H7 (cell line): ENCODE data around the gene CABP5. TPM values are rescaled to one million over a fixed set of nuclear protein-coding genes. Genes with fewer than 3 reads are reported as not detected.

Source experiments
- DNase-seq: peaks from one replicate; pipeline ENCODE4 v3.0.0; 2012
- H3K27me3 ChIP-seq: 2 replicates; pipeline ENCODE4 v1.6.0; 2011; ENCODE audit warnings: mild to moderate bottlenecking, low read length; ENCODE audit not compliant: control insufficient read depth, insufficient read depth
- H3K36me3 ChIP-seq: replicated peaks from 2 replicates; pipeline ENCODE4 v1.5.1; 2011; ENCODE audit warnings: low read length; ENCODE audit not compliant: control insufficient read depth, insufficient read depth
- H3K4me3 ChIP-seq: 2 replicates; pipeline ENCODE4 v1.5.1; 2011; ENCODE audit warnings: low read depth, mild to moderate bottlenecking, control low read depth, low read length, moderate library complexity; ENCODE audit not compliant: insufficient read depth
- total RNA-seq: library from RNA; depleted of rRNA; stranded (reverse); fragments of >200 nt; shearing (Covaris generic); gene quantifications from 2 replicates; pipeline ENCODE4 v1.2.3, GENCODE V29; 2014

Gene CABP5
- total RNA-seq, 1 experiment from 2014 or later, result not detected

GRCh38 chr19:48053856-48054255 lies 10.0 kb upstream of the CABP5 start:
- no peak for DNase-seq
- Histone ChIP-seq H3K4me3 (no peak overlapping the region), H3K36me3 (no peaks in the 10 kb centered on the region), H3K27me3 (no peaks in the 10 kb centered on the region)

DNA sequence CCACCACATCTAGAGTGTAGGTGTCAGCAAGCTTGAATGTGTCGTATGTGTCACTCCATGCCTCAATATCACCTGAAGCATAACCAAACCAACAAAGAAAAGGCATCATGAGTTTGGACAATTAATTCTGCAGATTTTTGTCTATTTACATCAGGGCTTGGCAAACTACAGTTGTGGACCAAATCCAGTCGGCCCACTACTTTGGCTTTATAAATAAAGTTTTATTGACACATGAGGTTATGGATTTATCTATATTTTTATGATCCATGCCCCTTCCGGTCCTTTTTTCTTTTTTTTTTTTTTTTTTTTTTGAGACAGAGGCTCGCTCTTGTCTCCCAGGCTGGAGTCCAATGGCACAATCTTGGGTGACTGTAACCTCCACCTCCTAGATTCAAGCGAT lies 9.2 kb upstream of the CABP5 start:
- Histone ChIP-seq H3K4me3 (no peak overlapping the region), H3K36me3 (no peaks in the 10 kb centered on the region), H3K27me3 (no peaks in the 10 kb centered on the region)
- no peak for DNase-seq

DNA sequence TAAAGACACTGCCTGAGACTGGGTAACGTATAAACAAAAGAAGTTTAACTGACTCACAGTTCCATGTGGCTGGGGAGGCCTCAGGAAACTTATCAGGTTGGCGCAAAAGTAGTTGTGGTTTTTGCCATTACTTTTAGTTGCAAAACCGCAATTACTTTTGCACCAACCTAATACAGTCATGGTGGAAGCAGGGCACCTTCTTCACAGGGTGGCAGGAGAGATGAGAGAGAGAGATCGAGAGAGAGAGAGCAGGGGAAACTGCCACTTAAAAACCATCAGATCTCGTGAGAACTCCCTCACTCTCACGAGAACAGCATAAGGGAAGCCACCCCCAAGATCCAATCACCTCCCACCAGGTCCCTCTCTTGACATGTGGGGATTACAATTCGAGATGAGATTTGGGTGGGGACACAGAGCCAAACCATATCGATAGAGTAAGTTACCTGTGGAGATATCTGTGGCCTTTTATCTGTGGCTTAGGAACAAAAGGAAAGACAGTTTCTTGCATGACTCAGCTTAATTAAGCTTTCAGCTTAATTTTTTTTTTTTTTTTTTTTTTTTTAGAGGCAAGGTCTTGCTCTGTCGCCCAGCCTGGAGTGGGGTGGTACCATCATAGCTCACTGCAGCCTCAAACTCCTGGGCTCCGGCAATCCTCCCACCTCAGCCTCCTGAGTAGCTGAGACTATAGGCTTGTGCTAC lies 7.6 kb upstream of the CABP5 start:
- Histone ChIP-seq H3K36me3 (no peaks in the 10 kb centered on the region), H3K27me3 (no peaks in the 10 kb centered on the region), H3K4me3 (no peak overlapping the region)
- DNase-seq, result no peak

DNA sequence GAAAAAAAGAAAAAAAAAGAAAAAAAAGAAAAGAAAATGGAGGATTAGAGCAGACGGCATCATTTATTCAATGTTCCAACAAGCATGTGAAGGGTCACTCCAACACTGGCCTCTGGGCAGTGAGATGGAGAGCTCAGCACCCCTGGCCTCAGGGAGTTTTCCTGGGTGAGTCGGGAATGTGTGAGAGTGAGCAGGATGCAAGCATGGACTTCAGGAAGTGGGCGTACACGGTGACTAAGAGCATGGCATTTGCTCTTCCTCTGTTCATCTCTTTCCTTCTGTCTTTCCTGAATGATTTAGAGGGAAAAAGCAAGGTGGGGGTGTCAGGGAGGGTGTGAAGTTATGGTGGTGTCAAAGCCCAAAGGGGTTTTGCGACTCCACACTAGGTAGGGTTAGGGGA lies 682 bp upstream of the CABP5 start:
- DNase-seq, result no peak
- H3K36me3 ChIP-seq, result no peaks in the 10 kb centered on the region
- H3K4me3 ChIP-seq, result no peak overlapping the region
- no peaks in the 10 kb centered on the region for H3K27me3 ChIP-seq

GRCh38 chr19:48041877-48042580 lies 1.9 kb downstream of the CABP5 start:
- Histone ChIP-seq H3K36me3 (no peaks in the 10 kb centered on the region), H3K4me3 (no peak overlapping the region), H3K27me3 (no peaks in the 10 kb centered on the region)
- no peak for DNase-seq

DNA sequence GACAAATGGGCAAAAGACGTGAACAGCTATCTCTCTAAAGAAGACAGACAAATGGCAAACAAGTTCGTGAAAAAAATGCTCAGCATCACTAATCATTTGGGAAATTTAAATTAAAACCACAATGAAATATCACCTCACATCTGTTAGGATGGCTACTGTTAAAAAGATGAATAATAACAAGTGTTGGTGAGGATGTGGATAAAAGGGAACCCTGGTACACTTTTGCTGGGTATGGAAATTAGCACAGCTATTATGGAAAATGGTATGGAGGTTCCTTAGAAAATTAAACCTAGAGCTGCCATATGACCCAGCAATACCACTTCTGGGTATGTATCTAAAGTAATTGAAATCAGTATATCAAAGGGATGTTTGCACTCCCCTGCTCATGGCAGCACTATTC lies 7.1 kb downstream of the CABP5 start:
- Histone ChIP-seq H3K4me3 (no peak overlapping the region), H3K27me3 (no peaks in the 10 kb centered on the region)

DNA sequence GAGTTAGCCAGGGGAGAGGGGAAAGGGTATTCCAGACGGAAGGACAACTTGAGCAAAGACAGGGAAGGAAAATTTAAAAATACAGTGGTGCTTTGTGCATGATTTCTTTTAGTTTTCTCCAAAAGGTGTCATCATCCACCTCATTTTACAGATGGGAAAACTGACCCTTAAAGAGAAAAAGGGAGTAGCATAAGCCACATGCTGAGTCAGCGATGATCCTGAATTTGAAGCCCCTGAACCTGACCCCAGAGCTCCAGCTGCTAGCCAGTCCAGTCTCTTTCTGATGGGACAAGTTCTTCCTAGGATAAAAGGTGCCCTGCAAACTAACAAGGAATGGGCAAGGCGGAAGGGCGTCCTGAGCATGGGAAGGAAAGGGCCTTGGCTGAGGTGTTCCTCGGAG lies 10.3 kb downstream of the CABP5 start:
- no peaks in the 10 kb centered on the region for H3K27me3 ChIP-seq
- H3K36me3 ChIP-seq, result no peaks in the 10 kb centered on the region
- H3K4me3 ChIP-seq, result no peak overlapping the region
- DNase-seq, result no peak

More for the DNA sequence above, 7.1 kb downstream of the CABP5 start:
- no peak for DNase-seq
- H3K36me3 ChIP-seq, result no peaks in the 10 kb centered on the region

DNA sequence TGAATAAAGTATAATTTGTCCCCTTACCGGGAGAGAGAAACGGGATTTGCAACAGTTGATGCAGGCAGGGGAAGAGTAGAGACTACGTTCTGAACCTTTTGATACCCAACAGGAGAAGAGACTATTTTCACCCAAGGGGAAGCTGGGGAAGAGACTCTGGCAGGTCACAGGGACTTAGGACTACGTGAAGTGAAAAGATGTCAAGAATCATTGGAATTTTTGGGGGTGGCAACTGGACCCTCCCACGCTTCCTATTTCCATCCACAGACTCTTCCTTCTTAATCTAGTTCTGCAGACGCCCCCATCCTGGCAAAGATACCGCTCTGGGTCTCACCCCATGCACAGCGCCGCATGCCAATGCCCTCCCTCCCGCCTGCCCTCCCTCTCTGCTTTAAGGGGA lies 13.8 kb downstream of the CABP5 start:
- no peak overlapping the region for H3K4me3 ChIP-seq
- H3K36me3 ChIP-seq, result no peaks in the 10 kb centered on the region
- no peaks in the 10 kb centered on the region for H3K27me3 ChIP-seq
- DNase-seq, result no peak

- Histone ChIP-seq H3K27me3 (no peaks in the 10 kb centered on the region), H3K36me3 (no peaks in the 10 kb centered on the region), H3K4me3 (no peak overlapping the region)
- DNase-seq, result no peak
Observed at GRCh38 chr19:48029431-48029830, 14.4 kb downstream of the CABP5 start.

DNA sequence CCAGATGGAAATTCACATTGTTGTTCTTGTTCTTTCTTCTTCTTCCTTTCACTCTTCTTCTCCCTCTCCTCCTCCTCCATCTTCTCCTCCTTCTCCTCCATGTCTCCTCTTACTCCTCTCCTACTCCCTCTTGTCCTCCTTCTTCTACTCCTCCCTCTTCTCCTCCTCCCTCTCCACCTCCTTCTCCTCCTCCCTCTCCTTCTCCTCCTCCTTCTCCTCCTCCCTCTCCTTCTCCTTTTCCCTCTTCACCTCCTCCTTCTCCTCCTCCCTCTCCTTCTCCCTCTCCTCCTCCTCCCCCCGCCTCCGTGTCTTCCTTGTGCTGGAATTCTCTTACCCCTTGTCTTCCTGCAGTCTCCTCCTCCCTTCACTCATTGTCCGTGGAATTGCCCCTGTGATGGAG lies 18.4 kb downstream of the CABP5 start:
- DNase-seq, result no peak
- H3K27me3 ChIP-seq, result no peaks in the 10 kb centered on the region; the same call in 1 of the 2 replicates
- H3K36me3 ChIP-seq, result no peaks in the 10 kb centered on the region; the same call in 1 of the 2 replicates
- no peak overlapping the region for H3K4me3 ChIP-seq

GRCh38 chr19:48023518-48023917 lies 20.4 kb downstream of the CABP5 start:
- H3K4me3 ChIP-seq, result no peak overlapping the region
- no peaks in the 10 kb centered on the region; the same call in 1 of the 2 replicates for H3K36me3 ChIP-seq

GRCh38 chr19:48023011-48023410 lies 20.9 kb downstream of the CABP5 start:
- Histone ChIP-seq H3K36me3 (no peaks in the 10 kb centered on the region; the same call in 1 of the 2 replicates), H3K27me3 (no peaks in the 10 kb centered on the region; the same call in 1 of the 2 replicates), H3K4me3 (no peak overlapping the region)
- DNase-seq, result no peak

More at GRCh38 chr19:48023518-48023917, 20.4 kb downstream of the CABP5 start:
- no peaks in the 10 kb centered on the region; the same call in 1 of the 2 replicates for H3K27me3 ChIP-seq
- no peak for DNase-seq

DNA sequence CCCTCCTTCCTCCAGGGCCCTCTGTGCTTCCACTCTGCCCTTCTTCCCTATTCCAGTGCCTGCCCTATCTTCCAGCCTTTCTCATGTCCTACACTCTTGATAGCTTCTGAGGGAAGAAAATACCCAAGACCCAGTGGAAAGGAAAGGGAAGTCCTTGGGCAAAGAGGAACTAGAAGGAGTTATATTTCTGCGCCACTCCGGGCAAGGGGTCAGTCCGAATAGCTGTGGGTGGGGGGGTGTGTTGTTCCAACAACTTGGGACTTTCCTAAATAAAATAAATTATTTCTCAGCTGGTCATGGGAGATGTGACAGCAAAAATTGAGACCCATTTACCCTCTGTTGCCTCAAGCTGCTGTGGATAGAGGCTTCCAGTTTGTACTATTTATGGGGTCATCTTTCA lies 23.2 kb downstream of the CABP5 start:
- no peaks in the 10 kb centered on the region; the same call in 1 of the 2 replicates for H3K36me3 ChIP-seq
- H3K4me3 ChIP-seq, result no peak overlapping the region
- no peaks in the 10 kb centered on the region; the same call in 1 of the 2 replicates for H3K27me3 ChIP-seq
- no peak for DNase-seq

- no peak for DNase-seq
- H3K4me3 ChIP-seq, result no peak overlapping the region
Observed at GRCh38 chr19:48010932-48011758, 32.7 kb downstream of the CABP5 start.

More at GRCh38 chr19:48010932-48011758, 32.7 kb downstream of the CABP5 start:
- Histone ChIP-seq H3K36me3 (no peaks in the 10 kb centered on the region), H3K27me3 (no peaks in the 10 kb centered on the region)
